HG03354 (cell line): ENCODE results near the gene GSK3B.

Experiments
- ATAC-seq: cut with Tn5 transposase; IDR thresholded peaks from one replicate; pipeline ENCODE4 v1.9.1; 2021; ENCODE audit warnings: mild to moderate bottlenecking; ENCODE audit not compliant: unreplicated experiment, poor library complexity, severe bottlenecking

Gene GSK3B

GRCh38 chr3:120100711-120101110 is 6.5 kb upstream of the GSK3B start:
- no peak for ATAC-seq

GRCh38 chr3:120098710-120099109 is 4.5 kb upstream of the GSK3B start:
- ATAC-seq, result no peak

GRCh38 chr3:120095979-120096426 is 1.8 kb upstream of the GSK3B start:
- no peak for ATAC-seq

GRCh38 chr3:120095226-120095978 is 1.2 kb upstream of the GSK3B start:
- ATAC-seq, result peak; percentile 55

- peak; percentile 74 for ATAC-seq
Measured at GRCh38 chr3:120094776-120095225, 554 bp upstream of the GSK3B start.

GRCh38 chr3:120093119-120093910 is 932 bp downstream of the GSK3B start:
- ATAC-seq, result no peak

- no peak for ATAC-seq
Measured at GRCh38 chr3:120092474-120092873, 1.8 kb downstream of the GSK3B start.

- ATAC-seq, result no peak
Measured at GRCh38 chr3:120090422-120090821, 3.8 kb downstream of the GSK3B start.

GRCh38 chr3:120089089-120089488 is 5.2 kb downstream of the GSK3B start:
- ATAC-seq, result no peak

- ATAC-seq, result no peak
Measured at GRCh38 chr3:120088622-120089021, 5.6 kb downstream of the GSK3B start.

GRCh38 chr3:120081719-120082118 is 12.5 kb downstream of the GSK3B start:
- ATAC-seq, result peak; percentile 76

GRCh38 chr3:120080836-120081235 is 13.4 kb downstream of the GSK3B start:
- no peak for ATAC-seq

GRCh38 chr3:120077731-120078130 is 16.5 kb downstream of the GSK3B start:
- ATAC-seq, result no peak

GRCh38 chr3:120072867-120073525 is 21.3 kb downstream of the GSK3B start:
- no peak for ATAC-seq

GRCh38 chr3:120071259-120071658 is 23.0 kb downstream of the GSK3B start:
- no peak for ATAC-seq

- ATAC-seq, result no peak
Measured at GRCh38 chr3:120070263-120070981, 23.8 kb downstream of the GSK3B start.

- ATAC-seq, result no peak
Measured at GRCh38 chr3:120067083-120067482, 27.2 kb downstream of the GSK3B start.

GRCh38 chr3:120066634-120067033 is 27.6 kb downstream of the GSK3B start:
- no peak for ATAC-seq

GRCh38 chr3:120064641-120065040 is 29.6 kb downstream of the GSK3B start:
- ATAC-seq, result no peak

- ATAC-seq, result no peak
Measured at GRCh38 chr3:120062474-120062873, 31.8 kb downstream of the GSK3B start.
